H1 (cell line): ENCODE results near the gene TMEM271. TPM values are rescaled to one million over a fixed set of nuclear protein-coding genes. Genes with fewer than 3 reads are reported as not detected.

Experiments
- ASH2L ChIP-seq: fragments of 200-600, 300-600 bp; sonication (generic); IDR thresholded peaks from one replicate; pipeline ENCODE4 v1.7.1; 2017; ENCODE audit warnings: low read length
- CHD1 ChIP-seq: IDR thresholded peaks from 2 replicates; pipeline ENCODE4 v1.6.1; 2012; ENCODE audit warnings: low read depth, low read length, improper control_type of control experiment
- SUZ12 ChIP-seq: fragments of 200-600 bp; sonication (generic); IDR thresholded peaks from 2 replicates; pipeline ENCODE4 v1.6.1; 2012; ENCODE audit warnings: mild to moderate bottlenecking, inconsistent platforms, low read length, moderate library complexity, mixed read lengths
- polyA plus RNA-seq, 7 experiments: library from polyadenylated mRNA; depleted of rRNA in 3 of 7; stranded (reverse) in 5 of 7; unstranded in 2 of 7; fragments of >200 nt in 5 of 7; fragments of 200-250 nt in 2 of 7; gene quantifications; 1 replicate in 5 of 7; 2 replicates in 1 of 7; 4 replicates in 1 of 7; pipeline versions ENCODE4 v1.2.1 to v1.2.3, GENCODE V29; 2011 to 2013; ENCODE audit warnings: missing spikeins in 2 of 7, mixed read lengths in 2 of 7
- total RNA-seq: library from RNA; stranded (reverse); fragmentation: NEBNext Ultra II Directional; extraction: Animal tissue kit (Norgen Biotek cat#: 25700); gene quantifications from 2 replicates; pipeline ENCODE4 v1.2.1, GENCODE V29; 2021

TMEM271 gene
- total and polyA plus RNA-seq, 2 of the 8 experiments (the other 6 are each of a cell fraction or from before 2014, with no cell fraction given) = 0.08 to 0.35 TPM

DNA sequence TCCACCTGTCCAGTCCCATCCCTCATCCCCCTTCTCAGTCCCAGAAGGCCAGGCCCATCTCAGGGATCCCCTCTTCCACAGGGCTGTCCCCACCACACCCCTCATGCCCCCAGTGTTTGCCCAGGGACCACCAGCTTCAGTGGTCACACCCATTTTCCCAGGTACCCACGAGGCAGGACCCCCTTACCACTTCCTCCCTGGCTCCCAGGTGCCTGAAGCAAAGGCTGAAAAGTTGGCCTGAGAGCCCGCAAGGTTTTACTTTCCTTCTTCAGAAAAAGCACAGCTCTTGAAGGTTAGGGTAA is 7.8 kb downstream of the TMEM271 start (continued):
- TF ChIP-seq CHD1 (no peak), SUZ12 (no peak), ASH2L (no peak)
- TF ChIP-seq, all 59 proteins: peak for 0
